Measurements from ENCODE around the gene FOXB2. TPM values are rescaled to one million over a fixed set of nuclear protein-coding genes. Genes with fewer than 3 reads are reported as not detected.
A peak's percentile ranks its signal among the peaks of the same experiment; 100 is the strongest.

FOXB2 gene
- total and polyA plus RNA-seq, 3 donors from 2014 or later = not detected

DNA sequence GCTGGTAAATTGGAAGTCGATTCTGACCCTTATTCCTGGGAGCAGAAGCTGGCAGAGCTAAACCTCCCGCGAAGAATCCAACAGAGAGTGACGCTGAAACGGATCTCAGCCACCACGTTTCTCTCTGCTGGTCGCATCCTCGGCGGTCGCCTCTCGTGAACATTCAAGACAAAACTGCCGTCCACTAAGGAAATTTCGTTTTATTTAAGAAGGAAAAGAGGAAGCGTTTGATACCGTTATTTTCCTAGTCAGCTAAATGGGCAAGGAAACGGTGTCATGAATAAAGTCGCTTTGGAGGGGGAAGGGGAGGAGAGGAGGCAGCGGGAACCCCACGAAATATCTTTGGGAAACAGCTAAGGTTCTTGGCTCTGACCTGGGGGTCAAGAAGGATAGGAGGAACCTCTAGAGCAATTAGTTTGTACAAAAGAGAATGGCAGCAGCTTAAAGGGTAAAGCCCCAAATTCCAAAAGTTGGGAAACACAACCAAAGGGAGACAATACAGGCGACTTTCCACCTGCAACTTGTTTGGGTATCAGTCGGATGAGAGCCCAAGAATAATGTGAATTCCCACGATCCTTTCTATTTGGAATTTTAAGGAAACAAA is 1.9 kb downstream of the FOXB2 start:
- no peak for DNase-seq
- WGBS, 2 donors = 3 to 5% methylated on average over 22 of the region's 22 CpGs
- no peak overlapping the region for H3K4me3 ChIP-seq
- no peak overlapping the region for H3K27ac ChIP-seq
- intact Hi-C loops (cut with DNase I; ENCODE audit: low total_unique reads) = no loop called here
- no peak for TF ChIP-seq POLR2A (IDR thresholded peaks at IDR 0.05)
- no peak for TF ChIP-seq CTCF (IDR thresholded peaks at IDR 0.05)
- peaks cover 22% of the 10 kb centered on the region for H3K4me1 ChIP-seq
- H3K9me3 ChIP-seq = no peaks in the 10 kb centered on the region
- no peaks in the 10 kb centered on the region for H3K36me3 ChIP-seq (ENCODE audit: low read depth, missing control alignments)
- H3K27me3 ChIP-seq = peaks cover 18% of the 10 kb centered on the region

- H3K4me3 ChIP-seq = no peak overlapping the region
- DNase-seq = no peak
- H3K9me3 ChIP-seq = no peaks in the 10 kb centered on the region
- intact Hi-C loops (cut with DNase I; ENCODE audit: low total_unique reads) = no loop called here
- 6 to 7% methylated on average over 34 to 37 of the region's 37 CpGs for WGBS, 2 donors
- no peak for TF ChIP-seq POLR2A (IDR thresholded peaks at IDR 0.05)
- H3K27me3 ChIP-seq = peaks cover 18% of the 10 kb centered on the region
- H3K4me1 ChIP-seq = peaks cover 18% of the 10 kb centered on the region
- no peak overlapping the region for H3K27ac ChIP-seq
- no peaks in the 10 kb centered on the region for H3K36me3 ChIP-seq (ENCODE audit: low read depth, missing control alignments)
Observed at GRCh38 chr9:77021922-77022782, 2.7 kb downstream of the FOXB2 start.

- Histone ChIP-seq H3K36me3 (ENCODE audit: low read depth, missing control alignments) (no peaks in the 10 kb centered on the region), H3K9me3 (no peaks in the 10 kb centered on the region), H3K4me1 (peaks cover 18% of the 10 kb centered on the region), H3K27me3 (peaks cover 18% of the 10 kb centered on the region), H3K27ac (no peak overlapping the region), H3K4me3 (peak overlapping the region in 1 of 2 donors; percentile 26)
- intact Hi-C loops (cut with DNase I; ENCODE audit: low total_unique reads) = no loop called here
- TF ChIP-seq POLR2A (IDR thresholded peaks at IDR 0.05) = no peak
- no peak for TF ChIP-seq CTCF (IDR thresholded peaks at IDR 0.05)
- WGBS, 2 donors = 2 to 4% methylated on average over 15 to 43 of the region's 43 CpGs
- peak; percentile 20 for DNase-seq
Observed at GRCh38 chr9:77022783-77023440, 3.5 kb downstream of the FOXB2 start.

- 30 to 42% methylated on average over 7 to 10 of the region's 10 CpGs for WGBS, 2 donors
- H3K4me1 ChIP-seq = peaks cover 11% of the 10 kb centered on the region
- no peak for DNase-seq
- H3K27ac ChIP-seq = no peak overlapping the region
- no peak overlapping the region for H3K4me3 ChIP-seq
- H3K36me3 ChIP-seq (ENCODE audit: low read depth, missing control alignments) = no peaks in the 10 kb centered on the region
- TF ChIP-seq CTCF (IDR thresholded peaks at IDR 0.05) = no peak
- TF ChIP-seq POLR2A (IDR thresholded peaks at IDR 0.05) = no peak
- H3K27me3 ChIP-seq = peaks cover 18% of the 10 kb centered on the region
- intact Hi-C loops (cut with DNase I; ENCODE audit: low total_unique reads) = no loop called here
- H3K9me3 ChIP-seq = no peaks in the 10 kb centered on the region
Observed at GRCh38 chr9:77023726-77024125, 4.3 kb downstream of the FOXB2 start.
